ENCODE measurements around the gene IDS. TPM values are rescaled to one million over a fixed set of nuclear protein-coding genes. Genes with fewer than 3 reads are reported as not detected.
A peak's percentile ranks its signal among the peaks of the same experiment; 100 is the strongest.
"Not testable (repeated sequence)": the region's sequence is repeated elsewhere in the genome, so short reads cannot be mapped to it uniquely, and the experiment has no call there.

The IDS gene
- total RNA-seq, 2 donors from 2014 or later, result 23.9 to 32.5 TPM

DNA sequence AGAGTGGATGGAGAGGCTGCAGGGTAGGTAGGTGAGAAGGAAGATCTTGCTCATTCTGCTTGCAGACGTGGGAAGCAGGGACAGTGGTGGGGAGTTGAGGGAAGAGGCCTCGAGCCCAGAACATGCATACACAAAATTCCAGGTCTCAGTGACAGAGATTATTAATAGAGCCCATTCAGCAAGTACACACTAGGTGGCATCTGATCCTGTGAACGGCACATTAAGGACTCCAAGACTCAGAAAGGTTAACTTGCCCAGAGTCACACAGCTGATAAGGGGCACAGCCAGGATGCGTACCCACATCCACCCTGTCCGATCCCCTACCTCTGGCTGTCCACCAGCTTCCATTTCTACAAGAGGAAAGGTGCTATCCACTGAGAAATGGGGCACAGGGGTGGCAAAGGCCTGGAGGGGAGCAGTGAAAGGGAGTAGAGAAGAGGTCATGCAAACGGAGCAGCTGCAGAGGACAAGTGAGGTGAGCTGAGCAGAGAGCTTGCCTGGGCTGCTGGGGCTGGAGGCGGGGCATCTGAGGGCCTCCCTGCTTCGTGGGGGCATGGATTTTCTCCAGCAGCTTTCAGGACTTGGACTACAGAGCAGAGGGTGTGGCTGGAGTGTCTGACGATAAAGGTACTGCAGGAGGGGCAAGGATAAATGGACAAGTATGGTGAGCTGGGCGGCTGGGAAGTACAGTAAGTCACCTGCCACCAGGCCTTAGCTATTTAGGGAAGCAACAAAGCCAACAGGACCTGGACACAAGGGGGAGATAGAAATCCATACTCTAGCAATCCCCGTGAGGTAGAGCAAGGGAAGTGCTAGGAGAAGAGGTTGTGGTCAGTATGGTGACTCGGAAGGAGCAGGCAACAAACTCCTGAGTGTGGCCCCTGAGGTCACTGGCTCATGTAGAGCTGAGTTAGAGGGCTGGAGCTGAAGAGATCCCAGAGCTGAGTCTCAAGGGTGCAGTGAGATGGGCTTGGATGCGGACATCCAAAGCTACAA, 11.2 kb downstream of the IDS start:
- Histone ChIP-seq H3K9me3 (no peaks in the 10 kb centered on the region), H3K4me1 (no peaks in the 10 kb centered on the region), H3K27me3 (no peaks in the 10 kb centered on the region), H3K27ac (no peak overlapping the region), H3K9ac (ENCODE audit: low read depth in 2 of 2, low read length in 2 of 2) (no peak overlapping the region), H3K4me3 (no peak overlapping the region), H3K36me3 (no peaks in the 10 kb centered on the region)
- intact Hi-C loops (cut with DNase I), result no loop called here
- no peak for DNase-seq
- TF ChIP-seq CTCF (IDR thresholded peaks at IDR 0.05), result no peak

DNA sequence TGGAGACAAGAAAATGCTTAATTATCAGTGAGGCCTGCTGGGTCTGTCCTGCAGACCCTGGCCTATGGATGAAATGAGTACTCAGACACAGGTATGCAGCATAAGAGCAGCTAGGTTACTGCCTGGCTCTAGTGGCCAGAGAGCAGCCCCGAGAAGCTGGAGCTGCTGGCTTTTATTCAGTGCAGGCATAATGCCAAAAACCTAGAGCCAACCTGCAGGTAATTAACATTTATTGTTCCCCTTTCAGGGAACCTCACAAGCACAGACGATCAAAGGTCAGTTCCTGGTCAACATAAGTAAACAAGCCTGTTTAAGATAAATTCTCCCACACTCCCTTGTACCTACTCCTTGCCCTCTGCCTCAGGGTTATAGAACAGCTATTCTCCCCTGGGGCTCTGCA, 13.3 kb downstream of the IDS start:
- no peak for TF ChIP-seq CTCF (IDR thresholded peaks at IDR 0.05)
- Histone ChIP-seq H3K27me3 (no peaks in the 10 kb centered on the region), H3K36me3 (no peaks in the 10 kb centered on the region), H3K9ac (ENCODE audit: low read depth in 2 of 2, low read length in 2 of 2) (no peak overlapping the region), H3K4me3 (no peak overlapping the region), H3K27ac (no peak overlapping the region), H3K4me1 (no peaks in the 10 kb centered on the region), H3K9me3 (no peaks in the 10 kb centered on the region)
- intact Hi-C loops (cut with DNase I), result no loop called here
- DNase-seq, result peak; percentile 59

DNA sequence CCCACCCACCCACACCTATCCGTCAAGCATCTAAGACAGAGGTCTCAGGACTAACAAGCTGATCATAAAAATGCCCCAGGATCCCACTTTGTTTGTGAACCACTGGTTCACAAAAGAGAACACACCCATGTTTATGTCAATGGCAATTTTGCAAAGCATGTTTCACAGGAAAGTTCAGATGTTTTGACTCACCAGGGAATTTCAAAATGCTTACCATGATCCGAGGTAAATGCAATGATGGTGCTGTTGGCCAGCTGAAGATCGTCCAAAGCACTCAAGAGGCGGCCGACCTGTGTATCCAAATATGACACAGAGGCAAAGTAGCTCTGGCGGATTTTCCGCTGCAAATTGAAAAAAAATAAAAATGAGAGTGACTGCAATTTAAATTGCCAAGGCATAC, 15.0 kb downstream of the IDS start:
- Histone ChIP-seq H3K36me3 (no peaks in the 10 kb centered on the region), H3K4me1 (no peaks in the 10 kb centered on the region), H3K27ac (no peak overlapping the region), H3K4me3 (no peak overlapping the region), H3K9ac (ENCODE audit: low read depth in 2 of 2, low read length in 2 of 2) (no peak overlapping the region), H3K9me3 (no peaks in the 10 kb centered on the region), H3K27me3 (no peaks in the 10 kb centered on the region)
- intact Hi-C loops (cut with DNase I), result no loop called here
- TF ChIP-seq CTCF (IDR thresholded peaks at IDR 0.05), result no peak
- DNase-seq, result no peak

DNA sequence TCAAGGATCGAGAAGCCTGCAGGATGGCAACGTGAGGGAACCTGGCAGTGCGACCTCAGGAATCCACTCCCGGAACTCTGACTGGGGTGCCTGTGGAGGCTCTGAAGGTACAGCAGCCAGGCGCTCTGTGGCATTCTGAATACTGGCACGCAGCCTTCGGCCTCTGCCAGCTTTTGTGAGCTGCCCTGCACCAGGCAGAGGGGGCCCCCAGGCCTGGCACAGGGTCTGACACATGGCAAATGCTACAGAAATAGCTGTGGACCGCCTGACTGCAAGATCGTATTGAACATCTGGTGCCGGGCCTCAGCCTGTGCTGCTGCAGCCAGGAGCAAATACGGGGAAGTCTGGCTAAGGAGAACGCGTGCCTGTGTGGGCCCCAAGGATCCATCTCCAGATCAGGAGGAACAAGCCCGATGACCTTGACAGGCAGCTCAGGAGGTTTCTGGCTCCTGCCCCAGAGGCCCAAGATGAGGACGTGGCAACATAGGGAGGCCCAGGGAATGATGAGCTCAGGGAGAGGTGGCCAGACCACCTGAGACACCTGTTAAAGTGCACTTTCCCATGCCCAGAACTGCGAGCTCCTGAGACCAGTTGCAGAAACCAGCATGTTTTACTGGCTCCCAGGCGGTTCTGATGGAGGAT, 16.6 kb downstream of the IDS start:
- H3K27ac ChIP-seq; DNase-seq; H3K27me3 ChIP-seq; H3K4me3 ChIP-seq; intact Hi-C loops (cut with DNase I); H3K9ac ChIP-seq (ENCODE audit: low read depth in 2 of 2, low read length in 2 of 2); H3K9me3 ChIP-seq; H3K4me1 ChIP-seq; H3K36me3 ChIP-seq: not testable (repeated sequence)

- DNase-seq; H3K36me3 ChIP-seq; intact Hi-C loops (cut with DNase I); H3K9ac ChIP-seq (ENCODE audit: low read depth in 2 of 2, low read length in 2 of 2); H3K4me1 ChIP-seq; H3K27ac ChIP-seq; H3K4me3 ChIP-seq; H3K27me3 ChIP-seq; H3K9me3 ChIP-seq: not testable (repeated sequence)
These were observed 17.1 kb downstream of the IDS start for GRCh38 chrX:149488008-149488407.

DNA sequence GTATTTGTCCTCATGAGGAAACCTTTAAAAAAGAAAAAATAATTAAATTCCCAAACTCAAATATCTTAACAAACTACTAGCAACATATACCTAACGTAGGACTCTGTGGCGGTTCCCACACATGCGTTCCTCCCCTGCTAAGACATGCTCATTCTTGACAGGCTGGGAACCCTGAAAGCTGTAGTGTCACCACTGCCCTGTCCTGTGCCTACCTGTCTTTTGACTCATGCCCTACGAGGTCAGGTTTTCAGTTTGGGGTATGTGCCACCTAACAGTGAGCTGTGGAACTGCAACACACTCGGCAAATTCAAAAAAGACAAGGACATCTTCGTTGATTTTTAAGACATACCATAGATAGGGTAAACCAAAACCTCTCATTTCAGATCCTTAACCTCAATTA, 17.8 kb downstream of the IDS start:
- Histone ChIP-seq H3K27me3 (no peaks in the 10 kb centered on the region), H3K27ac (no peak overlapping the region), H3K4me1 (no peaks in the 10 kb centered on the region), H3K9me3 (no peaks in the 10 kb centered on the region), H3K9ac (ENCODE audit: low read depth in 2 of 2, low read length in 2 of 2) (no peak overlapping the region), H3K4me3 (no peak overlapping the region), H3K36me3 (no peaks in the 10 kb centered on the region)
- DNase-seq, result no peak
- intact Hi-C loops (cut with DNase I), result no loop called here
- TF ChIP-seq CTCF (IDR thresholded peaks at IDR 0.05), result no peak

Measured in colonic mucosa (tissue), 4 donors.